ENCODE data around the gene DERL3. TPM values are rescaled to one million over a fixed set of nuclear protein-coding genes. Genes with fewer than 3 reads are reported as not detected.

DERL3 gene
- total and polyA plus RNA-seq, 4 donors, result 6.1 to 15.1 (median 7.5) TPM

DNA sequence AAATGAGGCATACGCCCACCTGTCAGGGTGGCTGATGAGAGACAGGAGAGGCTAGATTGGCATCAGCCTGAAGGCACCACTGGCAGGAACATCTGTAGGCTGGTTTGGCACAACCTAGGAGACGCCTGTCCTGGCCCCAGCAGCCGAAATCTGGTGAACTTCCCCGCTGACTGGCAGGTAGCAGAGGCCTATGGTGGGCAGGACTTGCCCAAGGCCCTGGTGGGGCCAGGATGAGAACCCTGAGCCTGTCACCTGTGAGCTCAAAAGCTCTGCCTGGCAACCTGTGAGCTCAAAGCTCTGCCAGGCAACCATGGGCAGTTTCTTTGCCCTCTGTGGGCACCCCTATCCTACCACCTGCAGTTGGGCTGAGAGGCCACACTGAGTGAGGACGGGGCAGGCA, 2.5 kb downstream of the DERL3 start:
- no peaks in the 10 kb centered on the region for H3K27me3 ChIP-seq (ENCODE audit: control insufficient read depth in 3 of 3, insufficient read depth in 3 of 3, low read length in 2 of 3)
- 80 to 88% methylated on average over 5 of the region's 5 CpGs for WGBS, 2 donors
- DNase-seq (no peak), ATAC-seq (ENCODE audit: insufficient read depth, low FRiP score) (no peak)
- peaks cover 0 to 8% (median 6%) of the 10 kb centered on the region in 5 donors for H3K4me1 ChIP-seq (ENCODE audit: control insufficient read depth in 5 of 5, insufficient read depth in 5 of 5, low read length in 5 of 5)
- peak overlapping the region in 1 of 2 donors; percentile 87 for H3K27ac ChIP-seq (ENCODE audit: low read depth in 1 of 2, low read length in 1 of 2)
- no peak overlapping the region for H3K9ac ChIP-seq (ENCODE audit: insufficient read depth in 1 of 2, low read length in 2 of 2)
- no peaks in the 10 kb centered on the region for H3K9me3 ChIP-seq (ENCODE audit: control insufficient read depth in 4 of 4, insufficient read depth in 3 of 4, low read length in 3 of 4)
- peaks cover 0 to 43% (median 21%) of the 10 kb centered on the region in 4 donors for H3K36me3 ChIP-seq (ENCODE audit: control insufficient read depth in 4 of 4, insufficient read depth in 4 of 4, low read length in 4 of 4)
- no peak overlapping the region for H3K4me3 ChIP-seq
- TF ChIP-seq, protein P1, sequence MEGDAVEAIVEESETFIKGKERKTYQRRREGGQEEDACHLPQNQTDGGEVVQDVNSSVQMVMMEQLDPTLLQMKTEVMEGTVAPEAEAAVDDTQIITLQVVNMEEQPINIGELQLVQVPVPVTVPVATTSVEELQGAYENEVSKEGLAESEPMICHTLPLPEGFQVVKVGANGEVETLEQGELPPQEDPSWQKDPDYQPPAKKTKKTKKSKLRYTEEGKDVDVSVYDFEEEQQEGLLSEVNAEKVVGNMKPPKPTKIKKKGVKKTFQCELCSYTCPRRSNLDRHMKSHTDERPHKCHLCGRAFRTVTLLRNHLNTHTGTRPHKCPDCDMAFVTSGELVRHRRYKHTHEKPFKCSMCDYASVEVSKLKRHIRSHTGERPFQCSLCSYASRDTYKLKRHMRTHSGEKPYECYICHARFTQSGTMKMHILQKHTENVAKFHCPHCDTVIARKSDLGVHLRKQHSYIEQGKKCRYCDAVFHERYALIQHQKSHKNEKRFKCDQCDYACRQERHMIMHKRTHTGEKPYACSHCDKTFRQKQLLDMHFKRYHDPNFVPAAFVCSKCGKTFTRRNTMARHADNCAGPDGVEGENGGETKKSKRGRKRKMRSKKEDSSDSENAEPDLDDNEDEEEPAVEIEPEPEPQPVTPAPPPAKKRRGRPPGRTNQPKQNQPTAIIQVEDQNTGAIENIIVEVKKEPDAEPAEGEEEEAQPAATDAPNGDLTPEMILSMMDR (IDR thresholded peaks at IDR 0.05; ENCODE audit: control extremely low read depth, extremely low read depth), result no peak

DNA sequence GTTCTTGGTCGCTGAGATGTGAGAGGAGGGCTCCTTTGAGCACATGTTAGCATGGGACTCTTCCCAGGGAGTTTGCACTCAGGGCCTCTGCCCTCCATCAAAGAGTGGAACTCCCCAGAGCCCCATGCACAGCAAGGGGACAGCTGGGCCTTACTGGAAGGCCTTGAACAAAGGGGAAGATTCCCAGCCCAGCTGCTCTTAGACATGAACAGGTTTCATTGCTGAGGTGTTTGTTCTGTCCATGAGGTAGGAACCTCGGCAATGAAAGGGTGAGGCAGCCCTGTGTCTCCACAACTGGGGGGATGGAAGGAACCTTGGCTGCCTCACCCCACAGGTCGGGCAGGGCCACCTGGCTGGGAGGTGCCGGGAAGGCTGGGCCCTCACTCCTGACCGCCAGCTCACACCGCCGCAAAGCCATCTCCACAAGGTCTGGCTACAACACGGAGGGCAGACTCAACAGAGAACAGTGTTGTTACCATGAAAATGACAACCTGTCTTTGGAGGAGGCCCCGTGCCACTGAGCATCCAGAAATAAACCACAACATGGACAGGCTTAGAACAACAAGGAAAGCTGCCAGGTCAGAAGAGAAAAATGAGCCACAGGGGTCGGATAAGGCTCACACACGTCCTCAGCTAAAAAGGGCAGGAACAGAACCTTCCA, 3.2 kb downstream of the DERL3 start:
- ATAC-seq (ENCODE audit: insufficient read depth, low FRiP score) (no peak), DNase-seq (no peak)
- Histone ChIP-seq H3K27me3 (ENCODE audit: control insufficient read depth in 3 of 3, insufficient read depth in 3 of 3, low read length in 2 of 3) (no peaks in the 10 kb centered on the region), H3K4me1 (ENCODE audit: control insufficient read depth in 5 of 5, insufficient read depth in 5 of 5, low read length in 5 of 5) (peaks cover 0 to 8% (median 6%) of the 10 kb centered on the region in 5 donors), H3K4me3 (no peak overlapping the region), H3K27ac (ENCODE audit: low read depth in 1 of 2, low read length in 1 of 2) (peak overlapping the region in 1 of 2 donors; percentile 87), H3K9ac (ENCODE audit: insufficient read depth in 1 of 2, low read length in 2 of 2) (no peak overlapping the region), H3K36me3 (ENCODE audit: control insufficient read depth in 4 of 4, insufficient read depth in 4 of 4, low read length in 4 of 4) (peaks cover 0 to 43% (median 21%) of the 10 kb centered on the region in 4 donors), H3K9me3 (ENCODE audit: control insufficient read depth in 4 of 4, insufficient read depth in 3 of 4, low read length in 3 of 4) (no peaks in the 10 kb centered on the region)
- WGBS, 2 donors, result 76 to 81% methylated on average over 11 of the region's 11 CpGs
- TF ChIP-seq, protein P1 (IDR thresholded peaks at IDR 0.05; ENCODE audit: control extremely low read depth, extremely low read depth), result no peak

DNA sequence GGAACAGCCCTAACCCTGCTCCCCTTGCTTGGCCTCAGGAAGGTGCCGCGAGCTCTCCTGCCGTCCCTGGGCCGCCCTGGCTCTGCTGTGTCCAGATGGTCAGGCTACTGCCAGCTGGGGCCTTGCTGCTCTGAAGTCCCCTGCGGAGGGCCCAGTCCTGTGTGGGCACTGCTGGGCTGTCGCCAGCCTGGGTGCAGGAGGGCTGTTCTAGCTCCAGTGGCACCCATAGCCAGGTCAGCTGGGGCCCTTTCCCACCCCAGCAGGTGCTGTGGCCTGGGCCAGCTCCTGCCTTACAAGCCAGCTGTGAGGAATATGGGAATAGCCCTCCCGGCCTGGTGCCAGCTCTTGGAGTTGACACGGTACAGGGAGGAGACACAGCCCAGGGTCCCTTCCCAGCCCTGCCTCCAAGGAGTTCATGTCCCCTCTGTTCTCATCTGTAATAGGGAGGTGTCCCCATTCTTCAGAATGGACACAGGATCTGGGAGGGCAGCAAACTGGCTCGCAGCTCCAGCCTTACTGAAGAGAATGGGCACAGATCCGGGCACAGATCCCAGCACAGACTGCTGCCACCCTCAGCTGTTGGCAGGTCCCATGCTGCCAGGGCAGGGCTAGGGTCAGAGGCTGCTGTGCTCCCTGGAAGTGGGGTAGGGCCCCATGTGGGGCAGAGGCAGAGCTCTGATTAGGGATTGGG, 3.9 kb downstream of the DERL3 start:
- Histone ChIP-seq H3K9ac (ENCODE audit: insufficient read depth in 1 of 2, low read length in 2 of 2) (no peak overlapping the region), H3K9me3 (ENCODE audit: control insufficient read depth in 4 of 4, insufficient read depth in 3 of 4, low read length in 3 of 4) (no peaks in the 10 kb centered on the region), H3K4me1 (ENCODE audit: control insufficient read depth in 5 of 5, insufficient read depth in 5 of 5, low read length in 5 of 5) (peaks cover 0 to 8% (median 6%) of the 10 kb centered on the region in 5 donors), H3K27ac (ENCODE audit: low read depth in 1 of 2, low read length in 1 of 2) (peak overlapping the region in 1 of 2 donors; percentile 87), H3K36me3 (ENCODE audit: control insufficient read depth in 4 of 4, insufficient read depth in 4 of 4, low read length in 4 of 4) (peaks cover 0 to 43% (median 25%) of the 10 kb centered on the region in 4 donors), H3K27me3 (ENCODE audit: control insufficient read depth in 3 of 3, insufficient read depth in 3 of 3, low read length in 2 of 3) (no peaks in the 10 kb centered on the region), H3K4me3 (no peak overlapping the region)
- no peak for ATAC-seq (ENCODE audit: insufficient read depth, low FRiP score)
- no peak for DNase-seq
- 90 to 91% methylated on average over 10 of the region's 10 CpGs for WGBS, 2 donors
- TF ChIP-seq, protein P1 (IDR thresholded peaks at IDR 0.05; ENCODE audit: control extremely low read depth, extremely low read depth), result no peak

All from lung (tissue), 12 donors.